Gastroesophageal sphincter (tissue), 3 donors: ENCODE measurements around the gene RHOG.

ENCODE experiments used
- EP300 ChIP-seq: sonication (generic); formaldehyde crosslinking; IDR thresholded peaks from one replicate; pipeline ENCODE4 v1.6.1; 2017; ENCODE audit warnings: antibody characterized with exemption, mild to moderate bottlenecking
- POLR2A ChIP-seq, 2 donors: fragments of 450-650 bp; IDR thresholded peaks; one replicate each; pipeline ENCODE4 v1.6.1; 2017; ENCODE audit warnings: antibody characterized with exemption in 2 of 2, mild to moderate bottlenecking in 2 of 2, moderate library complexity in 1 of 2
- TF ChIP-seq, protein P1 (sequence below), 4 experiments: fragments of 200-600 bp in 2 of 4; fragments of 450-650 bp in 2 of 4; sonication (generic) in 1 of 4; IDR thresholded peaks; one replicate each; pipeline ENCODE4 v1.5.1; 2017 to 2019; ENCODE audit warnings: antibody characterized with exemption in 4 of 4, mild to moderate bottlenecking in 2 of 4, moderate library complexity in 2 of 4

- TF ChIP-seq, protein P1, sequence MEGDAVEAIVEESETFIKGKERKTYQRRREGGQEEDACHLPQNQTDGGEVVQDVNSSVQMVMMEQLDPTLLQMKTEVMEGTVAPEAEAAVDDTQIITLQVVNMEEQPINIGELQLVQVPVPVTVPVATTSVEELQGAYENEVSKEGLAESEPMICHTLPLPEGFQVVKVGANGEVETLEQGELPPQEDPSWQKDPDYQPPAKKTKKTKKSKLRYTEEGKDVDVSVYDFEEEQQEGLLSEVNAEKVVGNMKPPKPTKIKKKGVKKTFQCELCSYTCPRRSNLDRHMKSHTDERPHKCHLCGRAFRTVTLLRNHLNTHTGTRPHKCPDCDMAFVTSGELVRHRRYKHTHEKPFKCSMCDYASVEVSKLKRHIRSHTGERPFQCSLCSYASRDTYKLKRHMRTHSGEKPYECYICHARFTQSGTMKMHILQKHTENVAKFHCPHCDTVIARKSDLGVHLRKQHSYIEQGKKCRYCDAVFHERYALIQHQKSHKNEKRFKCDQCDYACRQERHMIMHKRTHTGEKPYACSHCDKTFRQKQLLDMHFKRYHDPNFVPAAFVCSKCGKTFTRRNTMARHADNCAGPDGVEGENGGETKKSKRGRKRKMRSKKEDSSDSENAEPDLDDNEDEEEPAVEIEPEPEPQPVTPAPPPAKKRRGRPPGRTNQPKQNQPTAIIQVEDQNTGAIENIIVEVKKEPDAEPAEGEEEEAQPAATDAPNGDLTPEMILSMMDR (IDR thresholded peaks at IDR 0.05) = no peak
- TF ChIP-seq POLR2A (IDR thresholded peaks at IDR 0.05) (no peak), EP300 (no peak)
Observed at GRCh38 chr11:3783611-3784010, 57.1 kb downstream of the RHOG start.
